T-cell (primary cell): Measurements from ENCODE around the gene MAOA. TPM values are rescaled to one million over a fixed set of nuclear protein-coding genes. Genes with fewer than 3 reads are reported as not detected.

Experiments used
- ATAC-seq, 4 experiments: fragments of 200-7000 bp in 3 of 4; fragments of 150-1000 bp in 1 of 4; cut with Tn5 transposase; replicated peaks in 1 of 4; 1 replicate in 3 of 4; 2 replicates in 1 of 4; pipeline ENCODE4 v1.10.0; 2021; ENCODE audit warnings: moderate library complexity in 3 of 4, mild to moderate bottlenecking in 2 of 4, moderate number of reproducible peaks in 1 of 4
- CTCF ChIA-PET, 2 donors: fragments of 300-600 bp; sonication (Branson Sonifier 250); formaldehyde crosslinking; loops; one replicate each; lab custom pipeline; 2022; ENCODE audit warnings: antibody characterized with exemption in 2 of 2; lab: Charles Lee
- POLR2A ChIA-PET, 2 donors: fragments of 300-600 bp; sonication (Branson Sonifier 250); formaldehyde crosslinking; loops; one replicate each; lab custom pipeline; 2022; ENCODE audit warnings: antibody characterized with exemption in 2 of 2; lab: Charles Lee
- DNase-seq, 35 experiments: peaks; one replicate each; pipeline versions ENCODE4 v3.0.0 to v3.0.0-alpha.2; 2013 to 2023
- H3K27ac ChIP-seq: one replicate; pipeline ENCODE4 v1.5.1; 2013; ENCODE audit warnings: low read length
- H3K27me3 ChIP-seq, 2 experiments: replicated peaks in 1 of 2; 1 replicate in 1 of 2; 2 replicates in 1 of 2; pipeline versions ENCODE4 v1.6.1 to v1.7.0; 2013; ENCODE audit warnings: low read length in 1 of 2, mixed read lengths in 1 of 2; ENCODE audit not compliant: control insufficient read depth in 2 of 2, insufficient read depth in 2 of 2; ENCODE audit errors: extremely low read depth in 1 of 2
- H3K36me3 ChIP-seq, 2 donors: 1 replicate in 1 of 2; 2 replicates in 1 of 2; pipeline versions ENCODE4 v1.6.1 to v1.7.0; 2013; ENCODE audit warnings: low read length in 1 of 2; ENCODE audit not compliant: control insufficient read depth in 2 of 2, insufficient read depth in 1 of 2; ENCODE audit errors: extremely low read depth in 1 of 2
- H3K4me1 ChIP-seq, 2 experiments: 1 replicate in 1 of 2; 2 replicates in 1 of 2; pipeline versions ENCODE4 v1.6.1 to v1.7.0; 2013; ENCODE audit warnings: low read length in 2 of 2, mixed read lengths in 1 of 2; ENCODE audit not compliant: insufficient read depth in 2 of 2, control insufficient read depth in 1 of 2; ENCODE audit errors: extremely low read depth in 1 of 2
- H3K4me3 ChIP-seq, 2 donors: 1 replicate in 1 of 2; 2 replicates in 1 of 2; pipeline versions ENCODE4 v1.5.1 to v1.7.0; 2013; ENCODE audit warnings: mild to moderate bottlenecking in 2 of 2, low read length in 1 of 2, moderate library complexity in 1 of 2; ENCODE audit not compliant: control insufficient read depth in 1 of 2; ENCODE audit errors: extremely low read depth in 1 of 2
- H3K9me3 ChIP-seq: 2 replicates; pipeline ENCODE4 v1.7.0; 2013
- H3K27ac Mint-ChIP-seq, 2 donors: one replicate each; pipeline ENCODE4 v1.8.0; 2020 to 2021; ENCODE audit warnings: mild to moderate bottlenecking in 2 of 2, mixed read lengths in 2 of 2
- H3K27me3 Mint-ChIP-seq, 2 donors: one replicate each; pipeline ENCODE4 v1.8.0; 2021 to 2022; ENCODE audit warnings: mixed read lengths in 2 of 2
- H3K36me3 Mint-ChIP-seq: one replicate; pipeline ENCODE4 v1.8.0; 2021; ENCODE audit warnings: mixed read lengths
- H3K4me1 Mint-ChIP-seq, 3 donors: one replicate each; pipeline ENCODE4 v1.8.0; 2020 to 2022; ENCODE audit warnings: mixed read lengths in 3 of 3, mild to moderate bottlenecking in 1 of 3
- H3K4me3 Mint-ChIP-seq, 3 donors: one replicate each; pipeline ENCODE4 v1.8.0; 2020 to 2022; ENCODE audit warnings: mild to moderate bottlenecking in 3 of 3, mixed read lengths in 3 of 3, moderate library complexity in 3 of 3
- H3K9me3 Mint-ChIP-seq, 3 donors: one replicate each; pipeline ENCODE4 v1.8.0; 2020 to 2022; ENCODE audit warnings: mixed read lengths in 3 of 3
- WGBS: methylation state at CpG from one replicate; pipeline ENCODE4 v1.1.5; 2013; ENCODE audit warnings: missing lambda C conversion rate; ENCODE audit not compliant: insufficient coverage; 5-methylcytosine and 5-hydroxymethylcytosine counted together
- total RNA-seq, 35 experiments: library from RNA in 6 of 35; stranded (reverse) in 6 of 35; fragments of 120-200 nt in 1 of 35; gene quantifications; one replicate each; pipeline versions ENCODE4 v1.2.1 to v1.2.4 and lab custom pipeline; 2013 to 2026

Gene MAOA
- total RNA-seq, 5 donors from 2014 or later (not counting 1 experiment from before 2014, with no cell fraction given) = 0.08 to 0.55 (median 0.37) TPM; not detected in 1

DNA sequence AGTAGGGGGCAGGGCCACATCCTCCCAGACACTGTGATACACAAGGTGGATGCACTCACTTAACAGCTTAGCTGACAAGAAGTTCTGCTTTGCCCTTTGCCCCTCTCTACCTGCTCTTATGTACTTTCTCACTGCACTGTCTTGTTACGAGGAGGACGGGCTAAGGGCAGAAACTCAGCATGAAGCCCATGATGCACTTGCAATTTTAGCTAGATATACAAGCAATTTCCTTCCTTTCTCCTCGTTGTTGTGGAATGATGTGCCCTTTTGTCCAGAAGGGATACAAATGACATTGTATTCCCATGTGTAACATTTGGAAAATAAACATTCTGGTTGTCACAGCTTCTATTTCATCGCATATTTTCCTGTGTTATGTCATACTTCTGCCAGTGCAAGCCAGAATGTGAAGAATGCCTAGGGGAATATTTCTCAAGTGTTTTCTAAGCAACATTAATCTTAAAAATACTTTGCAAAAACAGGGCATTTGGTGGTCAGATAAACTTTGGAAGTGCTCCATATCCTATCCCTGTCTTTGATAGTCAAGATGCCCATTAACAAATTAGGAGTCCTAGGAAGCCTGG is 47.2 kb downstream of the MAOA start:
- no peak overlapping the region for H3K4me3 ChIP-seq
- Mint-ChIP-seq H3K4me1 (no peaks in the 10 kb centered on the region), H3K4me3 (no peak overlapping the region), H3K27me3 (peaks cover 3 to 27% of the 10 kb centered on the region in 2 donors), H3K27ac (no peak overlapping the region), H3K36me3 (no peaks in the 10 kb centered on the region), H3K9me3 (no peaks in the 10 kb centered on the region)
- no peaks in the 10 kb centered on the region for H3K4me1 ChIP-seq
- H3K36me3 ChIP-seq = no peaks in the 10 kb centered on the region
- DNase-seq (no peak), ATAC-seq (no peak)
- H3K27me3 ChIP-seq = no peaks in the 10 kb centered on the region
- H3K9me3 ChIP-seq = no peaks in the 10 kb centered on the region
- no CpG with 5 or more reads among the region's 4 CpGs for WGBS
- H3K27ac ChIP-seq = no peak overlapping the region
- ChIA-PET CTCF (interaction anchor here in 1 of 2 donors (0.6 kb wide), 1 partner anchor 1168 kb away, joined by 4 read pairs; no protein-coding TSS in a partner anchor), POLR2A (no interaction called here)

DNA sequence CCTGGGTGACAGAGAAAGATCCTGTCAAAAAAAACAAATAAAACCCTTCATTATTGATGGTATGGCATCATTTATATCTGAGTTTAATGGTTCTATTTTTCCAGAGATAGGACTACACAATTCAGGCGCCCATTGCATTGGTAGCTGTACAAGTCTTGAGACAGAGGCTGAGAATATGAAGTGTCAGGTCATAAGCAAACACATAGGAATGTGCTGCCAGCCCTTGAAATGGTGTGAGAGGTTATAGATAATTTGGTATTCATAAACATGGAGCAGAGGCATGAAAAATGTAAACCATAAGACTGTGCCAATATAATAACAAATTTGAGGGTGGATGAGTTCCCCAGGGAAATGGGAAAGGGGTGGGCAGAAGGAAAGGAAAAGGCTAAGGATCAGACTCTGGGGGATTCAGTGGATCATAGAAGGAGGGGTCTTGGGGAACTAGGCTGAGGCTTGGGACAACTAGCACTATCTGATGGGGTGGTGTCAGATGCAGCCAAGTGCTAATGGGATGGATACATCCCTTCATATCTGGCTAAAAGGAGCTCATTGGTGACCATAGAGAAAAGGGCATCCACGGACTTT is 50.8 kb downstream of the MAOA start:
- DNase-seq (no peak), ATAC-seq (no peak)
- no peaks in the 10 kb centered on the region for H3K36me3 ChIP-seq
- no CpG with 5 or more reads among the region's 2 CpGs for WGBS
- H3K27me3 Mint-ChIP-seq = peaks cover 0 to 34% of the 10 kb centered on the region in 2 donors
- H3K4me1 ChIP-seq = no peaks in the 10 kb centered on the region
- no peaks in the 10 kb centered on the region for H3K9me3 ChIP-seq
- CTCF ChIA-PET = no interaction called here
- H3K36me3 Mint-ChIP-seq = no peaks in the 10 kb centered on the region
- POLR2A ChIA-PET = no interaction called here
- H3K4me3 Mint-ChIP-seq = no peak overlapping the region
- H3K27me3 ChIP-seq = no peaks in the 10 kb centered on the region
- no peak overlapping the region for H3K27ac Mint-ChIP-seq
- H3K27ac ChIP-seq = no peak overlapping the region
- H3K4me3 ChIP-seq = no peak overlapping the region
- H3K4me1 Mint-ChIP-seq = no peaks in the 10 kb centered on the region
- H3K9me3 Mint-ChIP-seq = no peaks in the 10 kb centered on the region

DNA sequence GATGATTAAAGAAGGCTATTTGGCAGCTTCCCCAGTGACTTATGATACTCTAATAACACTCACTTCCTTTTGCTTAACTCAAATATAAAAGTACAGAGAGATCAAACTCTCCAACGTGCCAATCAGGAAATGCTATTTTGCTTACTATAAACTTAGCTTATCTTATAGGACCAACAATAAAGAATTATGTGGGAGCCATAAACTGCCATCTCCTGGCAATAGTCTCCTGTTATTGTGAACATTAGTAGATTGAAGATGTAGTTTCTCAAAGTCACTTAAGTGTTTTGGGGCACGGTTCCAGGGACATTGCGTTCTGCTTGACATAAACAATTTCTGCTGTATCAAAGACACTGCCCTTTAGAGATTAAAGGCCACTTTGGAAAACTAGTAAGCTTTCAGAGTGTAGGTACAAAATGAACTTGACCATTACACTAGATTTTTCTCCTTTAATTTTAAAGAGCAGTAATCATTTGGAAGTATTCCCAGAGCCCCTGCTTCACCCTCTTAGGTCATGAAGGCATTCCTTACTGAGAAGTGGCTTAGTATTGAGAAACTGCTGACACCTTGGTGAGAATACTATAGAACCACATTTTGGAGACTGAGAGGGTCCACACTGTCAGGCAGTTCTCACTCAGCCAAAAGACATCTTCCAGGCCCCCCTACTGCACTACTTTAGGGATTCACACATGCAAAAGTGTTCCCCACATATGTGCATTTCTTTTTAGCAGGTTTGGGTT is 51.9 kb downstream of the MAOA start:
- no peak for ATAC-seq

DNA sequence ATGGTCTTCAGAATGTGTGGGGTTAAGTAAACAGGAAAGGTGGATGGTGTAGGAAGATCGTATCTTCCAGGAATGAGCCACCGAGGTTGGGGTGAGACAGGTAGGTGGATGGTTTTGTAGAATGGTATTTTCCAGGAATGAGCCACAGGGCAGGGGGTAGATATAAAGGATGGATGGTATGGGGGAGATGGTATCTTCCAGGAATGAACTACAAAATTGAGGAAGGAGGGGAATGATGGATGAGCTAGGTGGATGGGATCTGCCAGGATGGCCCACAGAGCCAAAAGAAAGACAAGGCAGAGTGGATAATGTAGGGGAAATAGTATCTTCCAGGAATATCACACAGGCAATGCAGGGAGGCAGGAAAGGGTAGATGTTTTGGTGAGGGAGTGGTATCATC is 60.0 kb downstream of the MAOA start:
- ChIA-PET CTCF (interaction anchor here in 1 of 2 donors (0.7 kb wide), 1 partner anchor 15 kb away, joined by 4 read pairs; no protein-coding TSS in a partner anchor), POLR2A (no interaction called here)
- no peak for DNase-seq
- Mint-ChIP-seq H3K27ac (no peak overlapping the region), H3K4me1 (no peaks in the 10 kb centered on the region), H3K4me3 (no peak overlapping the region), H3K27me3 (peaks cover 0 to 5% of the 10 kb centered on the region in 2 donors), H3K9me3 (no peaks in the 10 kb centered on the region), H3K36me3 (no peaks in the 10 kb centered on the region)
- H3K4me1 ChIP-seq = no peaks in the 10 kb centered on the region
- no peak overlapping the region for H3K27ac ChIP-seq
- no peak overlapping the region for H3K4me3 ChIP-seq
- H3K27me3 ChIP-seq = no peaks in the 10 kb centered on the region
- 94% methylated on average over 2 of the region's 2 CpGs for WGBS
- no peak for ATAC-seq
- H3K9me3 ChIP-seq = no peaks in the 10 kb centered on the region
- H3K36me3 ChIP-seq = no peaks in the 10 kb centered on the region

More for the DNA sequence above, 51.9 kb downstream of the MAOA start:
- no peak for DNase-seq
- H3K4me3 Mint-ChIP-seq = no peak overlapping the region
- no peaks in the 10 kb centered on the region for H3K36me3 ChIP-seq
- H3K9me3 ChIP-seq = no peaks in the 10 kb centered on the region
- no peaks in the 10 kb centered on the region for H3K4me1 Mint-ChIP-seq
- no peaks in the 10 kb centered on the region for H3K9me3 Mint-ChIP-seq
- peaks cover 3 to 28% of the 10 kb centered on the region in 2 donors for H3K27me3 Mint-ChIP-seq
- no CpG with 5 or more reads among the region's 3 CpGs for WGBS
- CTCF ChIA-PET = interaction anchor here in 1 of 2 donors (0.6 kb wide), 1 partner anchor 89 kb away, joined by 5 read pairs; no protein-coding TSS in a partner anchor
- POLR2A ChIA-PET = no interaction called here
- no peak overlapping the region for H3K4me3 ChIP-seq
- H3K36me3 Mint-ChIP-seq = no peaks in the 10 kb centered on the region
- H3K27me3 ChIP-seq = no peaks in the 10 kb centered on the region
- no peak overlapping the region for H3K27ac ChIP-seq
- no peak overlapping the region for H3K27ac Mint-ChIP-seq
- no peaks in the 10 kb centered on the region for H3K4me1 ChIP-seq

DNA sequence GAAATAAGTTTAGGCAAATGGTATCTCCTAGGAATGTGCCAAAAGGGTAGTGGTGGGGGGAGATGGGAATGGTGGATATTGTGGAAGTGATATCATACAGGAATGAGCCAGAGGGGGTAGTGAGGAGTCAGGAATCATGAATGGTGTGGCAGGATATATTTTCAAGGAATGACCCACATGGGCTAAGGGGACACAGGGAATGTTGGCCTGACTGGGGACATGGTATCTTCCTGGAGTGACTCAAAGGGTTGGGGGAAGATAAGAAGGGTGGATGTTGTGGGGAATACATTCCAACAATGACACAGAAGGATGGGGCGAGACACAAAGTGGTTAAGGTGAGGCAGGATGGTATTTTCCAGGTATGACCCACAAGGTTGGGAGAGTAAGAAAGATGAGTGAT is 60.6 kb downstream of the MAOA start:
- POLR2A ChIA-PET = no interaction called here
- ATAC-seq (no peak), DNase-seq (no peak)
- Histone ChIP-seq H3K27ac (no peak overlapping the region), H3K4me1 (no peaks in the 10 kb centered on the region), H3K9me3 (no peaks in the 10 kb centered on the region), H3K27me3 (no peaks in the 10 kb centered on the region), H3K4me3 (no peak overlapping the region), H3K36me3 (no peaks in the 10 kb centered on the region)
- WGBS = no CpG with 5 or more reads among the region's 1 CpG
- Mint-ChIP-seq H3K36me3 (no peaks in the 10 kb centered on the region), H3K9me3 (no peaks in the 10 kb centered on the region), H3K4me3 (no peak overlapping the region), H3K27ac (no peak overlapping the region), H3K4me1 (no peaks in the 10 kb centered on the region), H3K27me3 (peaks cover 0 to 5% of the 10 kb centered on the region in 2 donors)
- CTCF ChIA-PET = no interaction called here

DNA sequence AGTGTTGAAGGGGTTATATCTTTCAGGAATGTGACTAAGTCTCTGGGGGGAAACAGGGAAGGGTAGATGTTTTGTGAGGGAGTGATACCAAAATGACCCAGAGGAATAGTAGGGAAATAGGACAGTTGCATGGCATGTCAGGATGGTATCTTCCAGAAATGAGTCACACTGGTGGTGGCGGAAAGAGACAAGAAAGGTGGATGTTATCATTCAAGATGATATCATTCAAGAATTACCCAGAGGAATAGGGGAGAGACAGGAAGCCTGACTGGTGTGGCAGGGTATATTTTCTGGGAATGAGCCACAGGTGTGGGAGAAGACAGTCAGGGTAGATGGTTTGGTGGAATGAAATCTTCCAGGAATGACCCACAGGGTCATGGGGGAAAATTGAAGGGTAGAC is 61.1 kb downstream of the MAOA start:
- H3K36me3 Mint-ChIP-seq = no peaks in the 10 kb centered on the region
- ChIA-PET CTCF (no interaction called here), POLR2A (no interaction called here)
- H3K4me1 Mint-ChIP-seq = no peaks in the 10 kb centered on the region
- Histone ChIP-seq H3K27me3 (no peaks in the 10 kb centered on the region), H3K36me3 (no peaks in the 10 kb centered on the region), H3K4me1 (no peaks in the 10 kb centered on the region), H3K4me3 (no peak overlapping the region), H3K27ac (no peak overlapping the region), H3K9me3 (no peaks in the 10 kb centered on the region)
- no peaks in the 10 kb centered on the region for H3K9me3 Mint-ChIP-seq
- WGBS = no CpG with 5 or more reads among the region's 1 CpG
- DNase-seq = no peak
- ATAC-seq = no peak
- peaks cover 0 to 5% of the 10 kb centered on the region in 2 donors for H3K27me3 Mint-ChIP-seq
- no peak overlapping the region for H3K27ac Mint-ChIP-seq
- no peak overlapping the region for H3K4me3 Mint-ChIP-seq
